Parathyroid adenoma (tissue), 2 donors: Measurements from ENCODE around the gene PTPN21.
"Not testable (repeated sequence)": the region's sequence is repeated elsewhere in the genome, so short reads cannot be mapped to it uniquely, and the experiment has no call there.

ENCODE experiments used
- H2AFZ ChIP-seq: fragments of 300-600 bp; sonication (generic); one replicate; pipeline ENCODE4 v1.7.0; 2017; ENCODE audit warnings: antibody characterized with exemption, mild to moderate bottlenecking
- H3K27ac ChIP-seq: fragments of 300-600 bp; sonication (generic); one replicate; pipeline ENCODE4 v1.7.0; 2017
- H3K27me3 ChIP-seq: fragments of 300-600 bp; sonication (generic); one replicate; pipeline ENCODE4 v1.7.0; 2017; ENCODE audit warnings: low read length; ENCODE audit not compliant: control insufficient read depth, insufficient read depth
- H3K36me3 ChIP-seq: fragments of 300-600 bp; sonication (generic); one replicate; pipeline ENCODE4 v1.7.0; 2017; ENCODE audit warnings: low read length; ENCODE audit not compliant: control insufficient read depth, insufficient read depth
- H3K4me1 ChIP-seq: fragments of 300-600 bp; sonication (generic); one replicate; pipeline ENCODE4 v1.7.0; 2017; ENCODE audit warnings: control low read depth
- H3K4me2 ChIP-seq: fragments of 300-600 bp; sonication (generic); one replicate; pipeline ENCODE4 v1.7.0; 2017; ENCODE audit warnings: low read length
- H3K4me3 ChIP-seq: fragments of 300-600 bp; sonication (generic); one replicate; pipeline ENCODE4 v1.7.0; 2017; ENCODE audit warnings: low read depth, low read length
- H3K79me2 ChIP-seq: fragments of 300-600 bp; sonication (generic); one replicate; pipeline ENCODE4 v1.7.0; 2017; ENCODE audit warnings: control low read depth
- H3K9ac ChIP-seq: fragments of 300-600 bp; sonication (generic); one replicate; pipeline ENCODE4 v1.7.0; 2017; ENCODE audit warnings: mild to moderate bottlenecking
- H3K9me3 ChIP-seq: fragments of 300-600 bp; sonication (generic); one replicate; pipeline ENCODE4 v1.7.0; 2017; ENCODE audit warnings: low read length; ENCODE audit not compliant: control insufficient read depth
- CTCF ChIP-seq: fragments of 300-600 bp; sonication (generic); IDR thresholded peaks from one replicate; pipeline ENCODE4 v1.7.0; 2017; ENCODE audit warnings: antibody characterized with exemption, mild to moderate bottlenecking
- donor health status: primary hyperparathyroidism.

The PTPN21 gene

GRCh38 chr14:88533064-88533602, 21.7 kb downstream of the PTPN21 start:
- H3K9ac ChIP-seq: no peak overlapping the region
- no peaks in the 10 kb centered on the region for H3K27me3 ChIP-seq
- H3K4me1 ChIP-seq: peaks cover 15% of the 10 kb centered on the region
- no peak overlapping the region for H3K4me2 ChIP-seq
- peaks cover 5% of the 10 kb centered on the region for H3K79me2 ChIP-seq
- no peaks in the 10 kb centered on the region for H3K36me3 ChIP-seq
- no peaks in the 10 kb centered on the region for H3K9me3 ChIP-seq
- H3K27ac ChIP-seq: no peak overlapping the region
- no peak overlapping the region for H3K4me3 ChIP-seq
- no peak for TF ChIP-seq CTCF
- H2AFZ ChIP-seq: no peak overlapping the region

GRCh38 chr14:88529889-88530288, 24.9 kb downstream of the PTPN21 start:
- H3K36me3 ChIP-seq, H3K27me3 ChIP-seq, H3K79me2 ChIP-seq, H3K9ac ChIP-seq, H3K4me2 ChIP-seq, H3K9me3 ChIP-seq, H3K27ac ChIP-seq, H3K4me1 ChIP-seq, H3K4me3 ChIP-seq, H2AFZ ChIP-seq: not testable (repeated sequence)

GRCh38 chr14:88522393-88522792, 32.4 kb downstream of the PTPN21 start:
- no peak for TF ChIP-seq CTCF
- Histone ChIP-seq H3K4me2 (no peak overlapping the region), H3K27me3 (no peaks in the 10 kb centered on the region), H3K27ac (no peak overlapping the region), H3K4me3 (no peak overlapping the region), H3K79me2 (no peaks in the 10 kb centered on the region), H3K9me3 (no peaks in the 10 kb centered on the region), H2AFZ (no peak overlapping the region), H3K4me1 (no peaks in the 10 kb centered on the region), H3K36me3 (no peaks in the 10 kb centered on the region), H3K9ac (no peak overlapping the region)

GRCh38 chr14:88521818-88522217, 33.0 kb downstream of the PTPN21 start:
- Histone ChIP-seq H3K9me3 (no peaks in the 10 kb centered on the region), H3K79me2 (no peaks in the 10 kb centered on the region), H3K9ac (no peak overlapping the region), H3K27me3 (no peaks in the 10 kb centered on the region), H3K36me3 (no peaks in the 10 kb centered on the region), H3K4me1 (no peaks in the 10 kb centered on the region), H2AFZ (no peak overlapping the region), H3K4me3 (no peak overlapping the region), H3K27ac (no peak overlapping the region), H3K4me2 (no peak overlapping the region)
- no peak for TF ChIP-seq CTCF

- Histone ChIP-seq H3K27ac (no peak overlapping the region), H2AFZ (no peak overlapping the region), H3K9ac (no peak overlapping the region), H3K4me3 (no peak overlapping the region), H3K4me2 (no peak overlapping the region), H3K4me1 (no peaks in the 10 kb centered on the region), H3K27me3 (no peaks in the 10 kb centered on the region), H3K36me3 (no peaks in the 10 kb centered on the region), H3K9me3 (no peaks in the 10 kb centered on the region), H3K79me2 (no peaks in the 10 kb centered on the region)
- TF ChIP-seq CTCF: no peak
Measured at GRCh38 chr14:88519907-88520306, 34.9 kb downstream of the PTPN21 start.
